Measurements from ENCODE around the gene PELI2.

DNA sequence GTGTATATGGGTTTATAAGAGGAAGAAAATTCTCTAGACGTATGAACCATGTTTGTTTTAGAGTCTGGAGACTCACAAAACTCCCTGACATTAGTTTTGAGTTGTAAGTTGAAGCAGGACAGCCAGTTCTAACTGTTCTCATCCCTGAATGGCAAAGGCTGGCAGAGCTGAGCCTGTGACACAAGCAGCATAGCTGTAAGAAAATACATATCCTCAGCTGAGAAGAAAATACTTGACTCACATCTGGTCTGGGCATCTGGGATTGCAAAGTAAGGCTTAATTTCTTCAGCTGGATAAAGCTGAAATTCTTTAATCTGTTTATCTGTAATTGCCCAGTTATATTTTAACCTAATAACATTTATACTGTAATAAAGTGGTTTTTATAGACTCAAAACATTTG is 156.3 kb downstream of the PELI2 start:
- TF ChIP-seq, protein P1, sequence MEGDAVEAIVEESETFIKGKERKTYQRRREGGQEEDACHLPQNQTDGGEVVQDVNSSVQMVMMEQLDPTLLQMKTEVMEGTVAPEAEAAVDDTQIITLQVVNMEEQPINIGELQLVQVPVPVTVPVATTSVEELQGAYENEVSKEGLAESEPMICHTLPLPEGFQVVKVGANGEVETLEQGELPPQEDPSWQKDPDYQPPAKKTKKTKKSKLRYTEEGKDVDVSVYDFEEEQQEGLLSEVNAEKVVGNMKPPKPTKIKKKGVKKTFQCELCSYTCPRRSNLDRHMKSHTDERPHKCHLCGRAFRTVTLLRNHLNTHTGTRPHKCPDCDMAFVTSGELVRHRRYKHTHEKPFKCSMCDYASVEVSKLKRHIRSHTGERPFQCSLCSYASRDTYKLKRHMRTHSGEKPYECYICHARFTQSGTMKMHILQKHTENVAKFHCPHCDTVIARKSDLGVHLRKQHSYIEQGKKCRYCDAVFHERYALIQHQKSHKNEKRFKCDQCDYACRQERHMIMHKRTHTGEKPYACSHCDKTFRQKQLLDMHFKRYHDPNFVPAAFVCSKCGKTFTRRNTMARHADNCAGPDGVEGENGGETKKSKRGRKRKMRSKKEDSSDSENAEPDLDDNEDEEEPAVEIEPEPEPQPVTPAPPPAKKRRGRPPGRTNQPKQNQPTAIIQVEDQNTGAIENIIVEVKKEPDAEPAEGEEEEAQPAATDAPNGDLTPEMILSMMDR (IDR thresholded peaks at IDR 0.05), result no peak
- no peak for TF ChIP-seq POLR2A (IDR thresholded peaks at IDR 0.05)
